Choroid plexus epithelial cell (primary cell): ENCODE results near the gene KLHL9.

Experiments
- DNase-seq: peaks from one replicate; pipeline ENCODE4 v3.0.0-alpha.2; 2010; ENCODE audit warnings: low read depth
- H3K4me3 ChIP-seq: 2 replicates; pipeline ENCODE4 v1.5.1; 2011; ENCODE audit warnings: low read depth, mild to moderate bottlenecking, control low read depth, low read length, moderate library complexity
- TF ChIP-seq, protein P1 (sequence below): conservative IDR thresholded peaks from 2 replicates; pipeline ENCODE4 v1.5.1; 2011; ENCODE audit warnings: low read depth, mild to moderate bottlenecking, control low read depth, inconsistent platforms, low read length, moderate library complexity

Gene KLHL9

DNA sequence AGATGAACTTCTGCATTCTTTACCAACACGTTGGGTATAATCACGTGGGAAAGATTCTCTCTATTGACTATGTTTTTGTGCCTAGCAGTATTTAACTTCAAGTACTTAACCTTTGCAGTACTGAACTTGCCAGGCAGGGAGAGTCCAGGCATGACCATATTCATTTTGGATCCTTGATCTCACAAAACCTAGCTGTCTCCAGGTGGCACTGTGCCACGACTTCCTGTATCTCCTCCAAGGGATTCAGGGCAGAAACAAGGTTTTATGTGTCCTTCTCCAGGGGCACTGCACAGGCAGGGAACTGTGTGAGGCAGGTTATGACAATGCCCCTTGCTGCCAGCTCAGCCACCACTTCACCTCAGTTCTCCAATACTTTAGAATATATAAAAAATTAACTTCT, 18.3 kb downstream of the KLHL9 start:
- TF ChIP-seq, protein P1, sequence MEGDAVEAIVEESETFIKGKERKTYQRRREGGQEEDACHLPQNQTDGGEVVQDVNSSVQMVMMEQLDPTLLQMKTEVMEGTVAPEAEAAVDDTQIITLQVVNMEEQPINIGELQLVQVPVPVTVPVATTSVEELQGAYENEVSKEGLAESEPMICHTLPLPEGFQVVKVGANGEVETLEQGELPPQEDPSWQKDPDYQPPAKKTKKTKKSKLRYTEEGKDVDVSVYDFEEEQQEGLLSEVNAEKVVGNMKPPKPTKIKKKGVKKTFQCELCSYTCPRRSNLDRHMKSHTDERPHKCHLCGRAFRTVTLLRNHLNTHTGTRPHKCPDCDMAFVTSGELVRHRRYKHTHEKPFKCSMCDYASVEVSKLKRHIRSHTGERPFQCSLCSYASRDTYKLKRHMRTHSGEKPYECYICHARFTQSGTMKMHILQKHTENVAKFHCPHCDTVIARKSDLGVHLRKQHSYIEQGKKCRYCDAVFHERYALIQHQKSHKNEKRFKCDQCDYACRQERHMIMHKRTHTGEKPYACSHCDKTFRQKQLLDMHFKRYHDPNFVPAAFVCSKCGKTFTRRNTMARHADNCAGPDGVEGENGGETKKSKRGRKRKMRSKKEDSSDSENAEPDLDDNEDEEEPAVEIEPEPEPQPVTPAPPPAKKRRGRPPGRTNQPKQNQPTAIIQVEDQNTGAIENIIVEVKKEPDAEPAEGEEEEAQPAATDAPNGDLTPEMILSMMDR: no peak
- DNase-seq: no peak
- no peak overlapping the region for H3K4me3 ChIP-seq

DNA sequence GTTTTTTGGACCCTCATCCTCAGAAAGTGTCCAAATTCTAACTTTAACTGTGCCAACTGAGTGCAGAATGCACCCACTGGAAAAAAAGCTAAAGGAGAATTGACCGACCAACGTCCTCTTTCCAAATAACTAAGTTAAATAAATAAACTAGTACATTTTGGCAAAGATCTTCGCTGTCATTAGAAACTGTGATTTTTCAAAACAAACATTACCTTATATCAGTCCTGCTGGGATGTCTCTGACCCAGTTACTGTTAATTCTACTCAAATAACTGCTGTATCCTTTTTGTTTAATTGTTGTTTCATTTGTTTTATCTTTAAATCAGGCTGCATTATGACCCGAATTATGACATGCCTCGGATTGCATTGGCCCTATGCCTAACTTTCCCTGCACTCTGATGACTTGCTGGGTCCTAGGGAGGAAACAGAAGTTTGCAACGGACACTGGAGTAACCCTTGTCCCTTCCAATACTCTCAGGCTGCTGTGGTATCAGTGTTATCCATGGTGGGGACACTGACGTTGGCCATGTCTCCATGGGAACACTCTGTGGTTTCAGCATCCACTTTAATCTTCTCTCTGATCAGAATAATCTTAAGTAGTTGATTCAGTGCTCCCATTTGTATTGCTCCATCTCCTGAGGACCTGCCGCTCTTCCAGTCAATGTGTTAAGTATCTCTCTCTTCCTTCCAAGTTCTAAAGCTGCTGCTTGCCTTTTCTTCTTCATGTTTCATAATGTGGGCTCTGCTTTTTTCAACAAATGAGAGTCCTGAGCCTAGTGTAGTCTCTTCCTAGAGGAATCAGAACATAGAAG, 19.0 kb downstream of the KLHL9 start:
- TF ChIP-seq, protein P1: no peak
- H3K4me3 ChIP-seq: no peak overlapping the region
- no peak for DNase-seq

DNA sequence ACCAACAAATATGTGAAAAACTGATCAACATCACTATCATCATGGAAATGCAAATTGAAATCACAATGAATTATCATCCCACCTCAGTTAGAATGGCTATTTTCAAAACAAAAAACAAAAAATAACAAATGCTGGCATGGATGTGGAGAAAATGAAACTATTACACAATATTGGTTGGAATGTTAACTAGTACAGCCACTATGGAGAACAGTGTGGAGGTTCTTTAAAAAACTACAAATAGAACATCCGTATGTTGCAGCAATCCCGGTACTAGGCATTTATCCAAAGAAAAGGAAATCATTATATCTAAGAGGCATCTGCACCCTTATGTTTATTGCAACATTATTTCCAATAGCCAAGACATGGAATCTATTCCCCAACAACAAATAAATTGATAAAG, 21.1 kb downstream of the KLHL9 start:
- TF ChIP-seq, protein P1: no peak
- no peak overlapping the region for H3K4me3 ChIP-seq
- DNase-seq: no peak

DNA sequence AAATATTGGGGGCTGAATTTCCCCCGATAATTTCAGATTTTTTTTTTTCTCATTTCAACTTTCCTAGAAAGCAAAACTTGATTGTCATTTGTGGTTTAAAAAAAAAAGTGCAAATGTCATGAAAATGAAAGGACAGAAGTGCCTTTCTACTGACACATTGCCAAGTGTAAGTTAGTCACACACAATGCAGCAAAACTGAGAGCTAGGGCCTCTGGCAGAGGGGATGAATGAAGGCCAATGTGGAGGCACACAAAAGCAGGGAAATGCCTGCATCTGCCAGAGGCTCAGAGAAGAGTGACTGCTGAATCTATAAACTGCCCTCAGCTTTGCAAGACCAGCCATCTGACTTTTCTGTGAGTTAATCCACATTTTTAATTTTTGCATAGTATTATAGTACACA, 23.3 kb downstream of the KLHL9 start:
- TF ChIP-seq, protein P1: no peak
- H3K4me3 ChIP-seq: no peak overlapping the region
- DNase-seq: no peak

DNA sequence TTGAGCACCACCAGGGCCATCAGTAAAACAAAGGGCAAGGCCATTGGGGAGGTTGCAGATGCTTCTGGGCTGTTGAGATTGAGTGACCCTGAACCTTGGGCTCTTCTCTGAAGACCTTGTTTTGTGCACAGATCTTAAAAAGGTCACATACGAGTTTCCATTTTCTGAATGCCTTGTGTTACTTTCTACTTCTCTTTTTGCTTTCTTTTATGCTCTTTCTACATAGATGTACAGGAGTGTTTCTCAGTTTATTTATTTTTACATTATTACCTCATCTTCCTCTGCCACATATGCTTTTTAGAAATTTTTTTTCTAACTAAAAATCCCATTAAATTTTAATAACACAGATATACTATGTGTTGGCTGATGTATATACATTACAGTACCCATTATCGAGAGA, 30.0 kb downstream of the KLHL9 start, which contains the start of gene IFNA5:
IFNA5 (minus strand) TSS at position 101 of the 400 bp plus-strand sequence; CDS start at position 44, 57 bp downstream.
- DNase-seq: no peak
- TF ChIP-seq, protein P1: no peak
- H3K4me3 ChIP-seq: no peak within 1 kb of the TSS

DNA sequence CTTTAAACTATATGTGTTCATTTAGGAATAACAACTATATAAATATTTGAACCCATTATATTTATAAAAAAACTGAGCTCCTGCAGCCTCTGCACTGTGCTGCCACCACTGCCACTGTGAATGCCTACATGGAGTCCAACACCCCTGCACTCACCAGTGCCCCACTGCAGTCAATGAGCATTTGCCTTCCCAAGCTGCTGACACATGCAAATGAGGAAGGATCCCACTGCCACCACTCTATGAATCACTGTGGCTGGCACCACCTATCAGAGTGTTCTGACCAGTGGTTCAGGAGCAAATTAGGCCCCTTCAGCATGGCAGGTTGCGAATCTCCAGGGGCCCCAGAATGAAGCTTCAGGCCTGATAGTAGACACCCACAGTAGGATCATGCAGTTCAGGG, 39.2 kb downstream of the KLHL9 start:
- TF ChIP-seq, protein P1: no peak
- DNase-seq: no peak
- no peak overlapping the region for H3K4me3 ChIP-seq
